ENCODE data around the gene GLP2R. TPM values are rescaled to one million over a fixed set of nuclear protein-coding genes. Genes with fewer than 3 reads are reported as not detected.

Gene GLP2R
- total RNA-seq, 1 experiment from 2014 or later, result 0.22 TPM

DNA sequence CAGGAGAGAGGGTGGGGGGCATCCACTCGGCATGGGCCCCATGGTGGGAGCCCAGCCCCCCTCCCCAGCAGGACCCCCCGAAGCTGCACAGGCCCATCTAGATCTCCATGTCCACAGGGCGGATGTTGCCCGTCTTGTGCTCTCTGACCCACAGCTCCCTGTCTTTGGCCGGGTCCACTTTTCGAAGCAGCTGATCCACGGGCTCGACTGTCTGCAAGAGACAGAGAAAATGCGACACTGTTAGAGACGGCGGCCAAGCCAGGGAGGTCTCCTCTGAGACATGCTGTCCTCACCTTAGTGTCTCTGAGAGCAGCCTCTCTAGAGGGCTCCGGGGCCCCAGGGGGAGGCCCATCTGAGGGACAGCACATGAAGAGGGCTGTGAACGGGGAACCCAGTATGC, 91.4 kb downstream of the GLP2R start:
- H3K36me3 ChIP-seq (ENCODE audit: low read depth, low read length), result no peaks in the 10 kb centered on the region
- H3K79me2 ChIP-seq (ENCODE audit: low read length), result no peaks in the 10 kb centered on the region
- no peaks in the 10 kb centered on the region for H3K4me1 ChIP-seq (ENCODE audit: insufficient read depth, low read length)
- intact Hi-C loops (cut with micrococcal nuclease), result no loop called here
- no peaks in the 10 kb centered on the region for H3K9me3 ChIP-seq (ENCODE audit: low read length)
- no peak overlapping the region for H3K4me3 ChIP-seq (ENCODE audit: low read length)
- H3K9ac ChIP-seq (ENCODE audit: low read length), result no peak overlapping the region
- ATAC-seq, result no peak
- no peaks in the 10 kb centered on the region for H3K9me2 ChIP-seq (replicated peaks; ENCODE audit: low read length)
- no peaks in the 10 kb centered on the region for H4K20me1 ChIP-seq (ENCODE audit: low read length)
- no peaks in the 10 kb centered on the region for H3F3A ChIP-seq (ENCODE audit: low read length, unreplicated experiment)
- no peak overlapping the region for H3K4me2 ChIP-seq (ENCODE audit: low read length)
- CTCF ChIA-PET, result no interaction called here
- no peak overlapping the region for H2AFZ ChIP-seq (ENCODE audit: low read length)
- TF ChIP-seq EZH2phosphoT487 (IDR thresholded peaks at IDR 0.05; ENCODE audit: borderline replicate concordance, low read length) (no peak), EZH2 (IDR thresholded peaks at IDR 0.05; ENCODE audit: low read length, unreplicated experiment) (no peak)
- TF ChIP-seq, protein P1, sequence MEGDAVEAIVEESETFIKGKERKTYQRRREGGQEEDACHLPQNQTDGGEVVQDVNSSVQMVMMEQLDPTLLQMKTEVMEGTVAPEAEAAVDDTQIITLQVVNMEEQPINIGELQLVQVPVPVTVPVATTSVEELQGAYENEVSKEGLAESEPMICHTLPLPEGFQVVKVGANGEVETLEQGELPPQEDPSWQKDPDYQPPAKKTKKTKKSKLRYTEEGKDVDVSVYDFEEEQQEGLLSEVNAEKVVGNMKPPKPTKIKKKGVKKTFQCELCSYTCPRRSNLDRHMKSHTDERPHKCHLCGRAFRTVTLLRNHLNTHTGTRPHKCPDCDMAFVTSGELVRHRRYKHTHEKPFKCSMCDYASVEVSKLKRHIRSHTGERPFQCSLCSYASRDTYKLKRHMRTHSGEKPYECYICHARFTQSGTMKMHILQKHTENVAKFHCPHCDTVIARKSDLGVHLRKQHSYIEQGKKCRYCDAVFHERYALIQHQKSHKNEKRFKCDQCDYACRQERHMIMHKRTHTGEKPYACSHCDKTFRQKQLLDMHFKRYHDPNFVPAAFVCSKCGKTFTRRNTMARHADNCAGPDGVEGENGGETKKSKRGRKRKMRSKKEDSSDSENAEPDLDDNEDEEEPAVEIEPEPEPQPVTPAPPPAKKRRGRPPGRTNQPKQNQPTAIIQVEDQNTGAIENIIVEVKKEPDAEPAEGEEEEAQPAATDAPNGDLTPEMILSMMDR (conservative IDR thresholded peaks at IDR 0.05; ENCODE audit: low read depth, low read length), result no peak
- BruUV-seq (replicated peaks), result no TSS peak
- H3K27me3 ChIP-seq (ENCODE audit: low read length), result peaks cover 18% of the 10 kb centered on the region; the same call in 1 of the 2 replicates
- H3K27ac ChIP-seq (ENCODE audit: low read length), result no peak overlapping the region
- POLR2A ChIA-PET (ENCODE audit: unreplicated experiment), result no interaction called here
- DNase-seq, result no peak

DNA sequence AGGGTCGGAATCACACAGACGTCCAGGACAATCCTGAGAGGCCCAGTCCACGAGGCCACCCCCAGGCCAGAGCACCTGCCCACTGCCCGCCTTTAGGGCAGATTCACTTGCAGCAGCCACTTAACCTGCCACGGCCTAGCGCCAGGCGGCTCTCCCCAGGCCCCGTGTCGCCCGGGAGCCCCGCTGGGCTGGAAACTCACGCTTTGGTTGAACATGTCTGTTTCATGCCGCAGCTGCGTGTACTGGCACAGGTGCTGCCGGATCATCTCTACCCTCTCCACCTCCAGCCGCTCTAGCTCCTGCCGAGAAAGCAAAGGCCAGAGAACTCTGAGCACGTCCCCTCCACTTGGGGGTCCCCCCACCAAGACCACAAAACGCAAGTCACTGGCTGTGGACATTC, 92.1 kb downstream of the GLP2R start:
- ChIA-PET CTCF (no interaction called here), POLR2A (ENCODE audit: unreplicated experiment) (no interaction called here)
- no peaks in the 10 kb centered on the region for H3F3A ChIP-seq (ENCODE audit: low read length, unreplicated experiment)
- peaks cover 12% of the 10 kb centered on the region; the same call in 1 of the 2 replicates for H3K27me3 ChIP-seq (ENCODE audit: low read length)
- H2AFZ ChIP-seq (ENCODE audit: low read length), result no peak overlapping the region
- no peaks in the 10 kb centered on the region for H3K79me2 ChIP-seq (ENCODE audit: low read length)
- H3K27ac ChIP-seq (ENCODE audit: low read length), result no peak overlapping the region
- H3K9me3 ChIP-seq (ENCODE audit: low read length), result no peaks in the 10 kb centered on the region
- H3K4me2 ChIP-seq (ENCODE audit: low read length), result no peak overlapping the region
- no peaks in the 10 kb centered on the region for H3K9me2 ChIP-seq (replicated peaks; ENCODE audit: low read length)
- no peak overlapping the region for H3K9ac ChIP-seq (ENCODE audit: low read length)
- TF ChIP-seq, protein P1 (conservative IDR thresholded peaks at IDR 0.05; ENCODE audit: low read depth, low read length), result no peak
- TF ChIP-seq EZH2 (IDR thresholded peaks at IDR 0.05; ENCODE audit: low read length, unreplicated experiment) (no peak), EZH2phosphoT487 (IDR thresholded peaks at IDR 0.05; ENCODE audit: borderline replicate concordance, low read length) (no peak)
- DNase-seq (no peak), ATAC-seq (no peak)
- no peak overlapping the region for H3K4me3 ChIP-seq (ENCODE audit: low read length)
- H4K20me1 ChIP-seq (ENCODE audit: low read length), result no peaks in the 10 kb centered on the region
- no peaks in the 10 kb centered on the region for H3K36me3 ChIP-seq (ENCODE audit: low read depth, low read length)
- no TSS peak for BruUV-seq (replicated peaks)
- no peaks in the 10 kb centered on the region for H3K4me1 ChIP-seq (ENCODE audit: insufficient read depth, low read length)
- intact Hi-C loops (cut with micrococcal nuclease), result no loop called here

DNA sequence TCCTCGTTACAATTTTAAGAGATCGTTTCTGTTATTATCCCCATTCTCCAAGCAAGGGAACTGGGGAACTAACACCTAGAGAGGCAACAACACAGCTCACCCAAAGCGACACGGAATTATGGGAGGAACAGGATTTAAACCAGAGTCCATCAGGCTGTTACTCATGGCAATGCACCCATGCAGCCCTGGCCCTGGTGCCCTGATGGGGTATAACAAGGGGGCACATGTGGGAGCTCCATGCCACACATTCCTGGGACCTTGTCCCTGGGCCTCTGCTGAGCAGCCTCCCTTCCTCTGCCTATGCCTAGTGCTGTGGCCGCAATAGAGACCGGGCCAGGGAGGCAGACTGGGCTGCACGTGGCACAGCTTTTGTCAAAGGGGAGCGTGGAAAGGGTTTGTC, 92.6 kb downstream of the GLP2R start:
- Histone ChIP-seq H3F3A (ENCODE audit: low read length, unreplicated experiment) (no peaks in the 10 kb centered on the region), H3K9ac (ENCODE audit: low read length) (no peak overlapping the region), H3K36me3 (ENCODE audit: low read depth, low read length) (no peaks in the 10 kb centered on the region), H3K27ac (ENCODE audit: low read length) (no peak overlapping the region), H4K20me1 (ENCODE audit: low read length) (no peaks in the 10 kb centered on the region), H3K9me2 (replicated peaks; ENCODE audit: low read length) (no peaks in the 10 kb centered on the region), H3K27me3 (ENCODE audit: low read length) (peaks cover 11% of the 10 kb centered on the region; the same call in 1 of the 2 replicates), H3K9me3 (ENCODE audit: low read length) (no peaks in the 10 kb centered on the region), H2AFZ (ENCODE audit: low read length) (no peak overlapping the region), H3K4me1 (ENCODE audit: insufficient read depth, low read length) (no peaks in the 10 kb centered on the region), H3K4me3 (ENCODE audit: low read length) (no peak overlapping the region), H3K4me2 (ENCODE audit: low read length) (no peak overlapping the region), H3K79me2 (ENCODE audit: low read length) (no peaks in the 10 kb centered on the region)
- intact Hi-C loops (cut with micrococcal nuclease), result no loop called here
- POLR2A ChIA-PET (ENCODE audit: unreplicated experiment), result no interaction called here
- TF ChIP-seq EZH2 (IDR thresholded peaks at IDR 0.05; ENCODE audit: low read length, unreplicated experiment) (no peak), EZH2phosphoT487 (IDR thresholded peaks at IDR 0.05; ENCODE audit: borderline replicate concordance, low read length) (no peak)
- TF ChIP-seq, protein P1 (conservative IDR thresholded peaks at IDR 0.05; ENCODE audit: low read depth, low read length), result no peak
- CTCF ChIA-PET, result no interaction called here
- no TSS peak for BruUV-seq (replicated peaks)
- ATAC-seq (no peak), DNase-seq (no peak)

Measured in PC-3 (cell line).